HG02798 (cell line): ENCODE results near the gene DIPK2A.

Source experiments
- ATAC-seq: cut with Tn5 transposase; IDR thresholded peaks from one replicate; pipeline ENCODE4 v1.9.1; 2021; ENCODE audit warnings: mild to moderate bottlenecking; ENCODE audit not compliant: unreplicated experiment, poor library complexity

The DIPK2A gene

DNA sequence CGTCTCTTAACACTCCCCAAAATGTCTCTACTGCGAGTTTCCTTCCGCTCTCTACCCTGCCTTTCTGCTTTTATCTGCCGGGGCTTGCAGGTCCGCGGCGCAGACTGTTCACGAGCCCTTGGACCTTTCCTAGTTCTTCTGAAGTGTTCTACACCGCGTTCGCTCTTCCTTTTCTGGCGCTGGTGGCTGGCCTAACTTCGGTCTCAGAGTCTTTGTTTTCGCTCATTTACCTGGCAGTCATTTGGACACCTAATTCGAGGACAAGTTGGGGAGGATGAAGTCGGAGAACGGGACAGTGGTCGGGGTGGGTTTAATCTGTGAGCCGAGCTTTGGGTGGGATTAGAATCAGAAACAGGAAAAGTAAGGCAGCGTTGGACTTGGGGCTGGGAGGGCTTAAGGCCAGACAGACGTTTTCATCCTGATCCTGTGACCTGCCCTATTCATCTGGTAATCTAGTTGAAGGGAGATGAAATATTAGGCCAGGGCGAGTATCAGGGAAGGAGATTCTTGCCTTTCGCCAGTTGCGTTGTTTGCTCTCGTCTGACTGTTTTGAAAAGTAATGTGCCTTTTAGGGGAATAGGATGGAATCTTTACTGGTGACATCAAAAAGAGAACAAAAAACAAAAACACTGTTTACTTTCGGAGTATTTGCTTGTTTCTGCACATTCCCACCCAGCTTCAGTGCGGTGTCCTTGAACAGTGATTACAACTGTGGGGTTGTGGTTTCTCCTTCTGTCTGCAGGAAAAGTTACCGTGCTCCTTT is 1.8 kb downstream of the DIPK2A start:
- ATAC-seq = no peak

GRCh38 chr3:143974271-143975238 is 2.9 kb downstream of the DIPK2A start:
- ATAC-seq = no peak

DNA sequence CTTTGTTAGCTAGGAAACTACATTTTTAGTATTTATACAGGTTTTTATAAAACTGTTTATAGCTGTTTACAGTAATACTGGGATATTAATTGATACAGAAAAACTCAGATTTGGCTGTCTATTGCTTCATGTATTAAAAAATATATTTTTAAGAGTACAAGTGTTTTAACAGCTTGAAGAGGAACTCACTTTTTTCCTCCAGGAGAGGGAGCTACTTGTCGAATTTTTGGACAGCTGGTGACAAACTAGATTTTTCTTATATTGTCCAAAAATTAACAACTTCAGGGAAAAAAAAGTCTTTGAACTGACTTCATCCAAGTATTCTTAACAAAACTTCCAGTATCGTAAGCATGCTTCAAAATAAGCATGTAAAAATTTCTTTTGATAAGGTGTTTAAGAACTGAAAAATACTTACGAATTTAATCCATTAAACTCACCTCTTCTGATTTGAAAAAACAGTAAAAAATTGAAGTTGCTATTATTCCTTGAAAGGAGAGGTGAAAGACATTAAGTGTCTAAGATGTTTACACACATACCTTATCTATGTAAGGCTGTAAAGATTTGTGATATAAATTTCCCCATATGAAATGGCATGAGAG is 4.0 kb downstream of the DIPK2A start:
- ATAC-seq = no peak

- peak; percentile 36 for ATAC-seq
These were observed 6.0 kb downstream of the DIPK2A start for GRCh38 chr3:143977341-143978262.

- ATAC-seq = no peak
These were observed 6.6 kb downstream of the DIPK2A start for GRCh38 chr3:143978263-143978631.

DNA sequence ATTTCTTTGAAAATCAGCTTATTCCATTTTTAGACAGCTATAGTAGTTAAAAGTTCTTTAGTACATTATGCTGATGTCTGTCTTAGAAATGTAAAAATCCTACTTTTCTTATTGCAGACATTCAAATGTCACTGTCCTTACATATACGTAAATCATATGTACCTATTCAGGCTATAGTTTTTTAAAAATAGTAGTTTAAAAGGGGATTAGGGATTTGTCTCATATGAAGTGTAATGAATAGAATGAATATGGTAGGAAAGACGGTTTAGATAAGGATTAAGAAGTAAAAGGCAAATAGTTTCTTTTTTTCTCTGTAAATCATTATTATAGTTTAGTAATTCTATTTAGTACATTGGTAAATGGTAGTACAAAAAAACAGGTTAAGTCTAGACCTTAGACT is 7.4 kb downstream of the DIPK2A start:
- no peak for ATAC-seq

GRCh38 chr3:143979813-143980212 is 8.2 kb downstream of the DIPK2A start:
- ATAC-seq = no peak

- ATAC-seq = no peak
These were observed 16.7 kb downstream of the DIPK2A start for GRCh38 chr3:143988306-143988705.

- ATAC-seq = no peak
These were observed 17.8 kb downstream of the DIPK2A start for GRCh38 chr3:143989461-143989860.

DNA sequence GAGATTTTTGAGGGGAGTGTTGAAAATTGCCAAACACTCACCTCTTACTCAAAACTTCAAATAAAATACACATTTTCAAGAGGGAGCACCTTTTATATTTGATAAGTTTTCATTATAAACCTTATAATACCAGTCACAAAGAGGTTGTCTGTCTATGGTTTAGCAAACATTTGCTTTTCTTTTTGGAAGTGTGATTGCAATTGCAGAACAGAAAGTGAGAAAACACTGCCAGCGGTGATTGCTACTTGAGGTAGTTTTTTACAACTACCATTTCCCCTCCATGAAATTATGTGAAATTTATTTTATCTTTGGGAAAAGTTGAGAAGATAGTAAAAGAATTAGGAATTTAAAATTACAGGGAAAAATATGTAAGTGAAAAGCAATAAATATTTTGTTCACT is 20.1 kb downstream of the DIPK2A start:
- no peak for ATAC-seq

DNA sequence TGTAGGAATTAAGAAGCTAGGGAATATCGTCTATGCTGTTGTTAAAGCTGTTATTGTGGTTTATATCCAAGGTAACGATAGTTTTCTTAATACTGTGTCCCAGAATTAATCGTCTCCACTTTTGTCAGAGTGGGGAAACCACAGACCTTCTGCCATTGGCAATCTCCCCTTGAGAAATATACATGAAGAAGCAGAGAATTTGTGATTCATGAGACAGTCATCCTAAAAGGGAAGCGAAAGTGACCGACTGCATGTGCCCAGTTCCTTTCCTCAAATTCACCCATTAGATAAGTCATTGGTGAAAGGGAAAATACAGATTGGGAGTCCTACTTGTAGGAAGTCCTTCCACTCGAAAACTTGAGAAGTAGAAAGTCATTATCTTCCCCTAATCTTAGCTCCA is 26.6 kb downstream of the DIPK2A start:
- peak; percentile 34 for ATAC-seq

GRCh38 chr3:144003051-144003450 is 31.4 kb downstream of the DIPK2A start:
- ATAC-seq = no peak

- ATAC-seq = no peak
These were observed 38.7 kb downstream of the DIPK2A start for GRCh38 chr3:144010371-144010770.

DNA sequence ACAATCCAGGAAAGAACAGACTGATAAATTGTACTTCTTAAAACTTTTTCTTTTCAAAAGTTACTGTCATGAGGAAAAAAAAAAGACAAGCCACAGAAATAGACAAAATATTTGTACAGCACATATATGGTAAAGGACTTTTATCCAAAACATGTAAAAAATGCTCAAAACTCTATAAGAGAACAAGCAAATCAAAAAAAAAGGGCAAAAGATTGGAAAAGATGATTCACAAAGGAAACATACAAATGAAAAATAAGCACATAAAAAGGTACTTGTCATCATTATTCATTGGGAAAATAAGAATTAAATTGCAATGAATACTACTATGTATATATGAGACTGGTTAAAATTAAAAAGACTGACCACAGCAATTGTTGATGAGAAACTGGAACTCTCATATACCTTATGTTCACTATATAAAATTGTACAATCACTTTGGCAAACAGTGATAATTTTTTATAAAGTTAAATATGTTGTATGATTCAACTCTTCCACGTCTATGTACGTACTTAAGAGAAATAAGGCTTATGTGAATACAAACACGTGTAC is 39.7 kb downstream of the DIPK2A start:
- ATAC-seq = no peak

DNA sequence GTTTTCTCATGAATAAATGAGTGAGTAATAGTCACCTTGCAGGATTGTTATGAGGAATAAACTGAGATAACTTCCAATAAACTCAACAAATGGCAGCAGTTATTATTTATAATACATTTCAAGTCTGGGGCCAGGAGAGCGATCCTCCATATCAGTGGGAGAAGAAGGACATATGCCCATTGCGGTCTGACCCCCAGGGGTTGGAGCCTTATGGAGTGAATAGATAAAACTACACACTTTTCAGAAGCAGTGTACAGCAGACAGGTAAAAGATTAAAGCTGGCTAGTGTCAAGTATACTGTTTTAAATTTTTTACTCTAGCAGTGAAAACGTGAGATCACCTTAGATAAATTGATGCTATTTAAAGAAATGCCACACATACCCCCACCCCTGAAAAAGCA is 43.5 kb downstream of the DIPK2A start:
- ATAC-seq = no peak

DNA sequence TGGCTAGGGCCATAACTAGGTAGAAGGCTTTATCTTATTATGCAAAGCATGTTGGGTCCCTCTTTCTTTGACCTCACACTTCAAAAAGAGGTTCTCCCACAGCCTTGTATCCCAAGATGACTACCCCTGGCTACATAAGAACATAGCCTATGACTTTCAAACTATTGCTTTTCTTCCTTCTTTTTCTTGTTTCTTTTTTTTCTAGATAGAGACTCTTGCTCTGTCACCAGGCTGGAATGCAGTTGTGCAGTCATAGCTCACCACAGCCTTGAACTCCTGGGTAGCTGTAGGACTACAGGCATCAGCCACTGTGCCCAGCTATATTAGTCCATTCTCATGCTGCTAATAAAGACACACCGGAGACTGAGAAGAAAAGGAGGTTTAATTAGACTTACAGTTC is 47.2 kb downstream of the DIPK2A start:
- no peak for ATAC-seq
